Glomerular visceral epithelial cell (primary cell): ENCODE results near the gene CYP2U1.
"Not testable (repeated sequence)": the region's sequence is repeated elsewhere in the genome, so short reads cannot be mapped to it uniquely, and the experiment has no call there.

Source experiments
- DNase-seq: peaks from one replicate; pipeline ENCODE4 v3.0.0-alpha.2; 2016; ENCODE audit errors: extremely low spot score

CYP2U1 gene

DNA sequence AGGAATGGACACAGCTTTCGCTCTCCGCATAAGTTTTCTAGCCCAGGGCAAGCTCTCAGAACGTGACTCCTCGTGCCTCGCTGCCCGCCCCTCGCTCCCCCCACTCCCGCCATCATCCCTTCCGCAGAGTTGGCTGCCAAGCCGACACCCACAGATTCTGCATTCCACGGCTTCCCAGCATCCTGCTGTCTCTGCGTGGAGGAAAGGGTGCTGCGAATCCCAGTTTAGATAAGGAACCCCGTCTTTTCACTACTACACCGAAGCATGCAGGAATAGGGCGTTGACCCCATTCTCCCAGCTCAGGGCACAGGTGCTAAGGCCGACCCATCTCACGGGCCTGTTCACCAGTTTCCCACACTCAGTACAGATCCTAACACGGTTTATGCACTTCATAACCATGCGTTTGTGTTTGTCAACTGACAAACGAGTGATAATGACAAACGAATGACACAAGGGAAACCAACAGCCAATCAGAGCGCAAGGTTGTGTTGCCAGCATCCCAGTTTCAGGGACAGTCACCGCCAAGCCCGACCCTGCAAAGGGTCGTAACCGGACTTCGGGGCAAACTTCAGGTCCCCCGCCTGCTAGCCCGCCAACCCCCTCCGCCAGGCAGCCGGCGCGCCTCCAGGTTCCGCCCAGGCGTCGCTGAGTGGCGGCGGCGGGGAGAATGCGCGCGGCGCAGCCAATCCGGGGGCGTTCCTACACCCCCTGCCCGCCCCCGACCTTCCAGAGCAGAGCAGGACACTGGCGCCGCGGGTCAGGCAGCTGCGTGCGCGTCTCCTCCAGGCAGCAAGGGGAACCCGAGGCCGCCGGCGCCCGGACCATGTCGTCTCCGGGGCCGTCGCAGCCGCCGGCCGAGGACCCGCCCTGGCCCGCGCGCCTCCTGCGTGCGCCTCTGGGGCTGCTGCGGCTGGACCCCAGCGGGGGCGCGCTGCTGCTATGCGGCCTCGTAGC is at the start of gene CYP2U1:
Gene CYP2U1, plus strand, starts transcription at position 729 of the 954 bp plus-strand sequence. Its CDS starts 95 bp downstream, at position 824.
- peak; percentile 85 for DNase-seq

DNA sequence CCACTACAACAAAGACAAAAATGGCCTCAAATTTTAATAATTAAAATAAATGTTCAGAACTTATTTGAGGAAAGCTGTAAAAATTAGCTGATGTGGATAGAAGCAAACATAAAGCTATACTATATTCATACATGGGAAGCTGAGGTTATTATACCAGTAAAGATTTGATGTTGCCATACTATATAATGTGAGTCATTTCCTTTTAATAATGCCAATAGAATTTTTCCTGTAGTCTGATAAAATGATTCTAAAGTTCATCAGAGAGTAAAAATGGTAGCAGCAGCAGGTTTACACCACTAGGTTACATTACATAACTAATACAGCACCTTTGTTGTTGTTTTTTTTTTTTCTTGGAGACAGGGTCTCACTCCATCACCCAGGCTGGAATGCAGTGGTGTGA is 45.5 kb upstream of the CYP2U1 start:
- no peak for DNase-seq

DNA sequence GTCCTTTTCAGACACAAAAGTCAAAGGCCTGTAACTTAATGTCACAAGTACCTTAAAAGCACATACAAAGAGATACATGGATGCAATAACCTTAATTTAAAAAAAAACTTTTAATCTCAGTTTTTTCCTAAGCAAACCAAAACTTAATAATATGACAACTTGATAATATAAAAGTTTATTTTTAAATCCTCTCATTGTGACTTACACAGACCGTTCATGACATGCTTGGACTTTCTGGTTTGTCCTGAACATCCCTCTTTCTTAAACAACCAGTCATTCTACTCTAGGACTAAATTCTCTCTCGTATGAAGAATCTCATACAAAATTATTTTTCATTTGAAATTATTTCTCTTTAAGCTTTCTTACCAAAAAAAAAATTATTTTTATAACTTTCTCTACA is 43.1 kb upstream of the CYP2U1 start:
- no peak for DNase-seq

DNA sequence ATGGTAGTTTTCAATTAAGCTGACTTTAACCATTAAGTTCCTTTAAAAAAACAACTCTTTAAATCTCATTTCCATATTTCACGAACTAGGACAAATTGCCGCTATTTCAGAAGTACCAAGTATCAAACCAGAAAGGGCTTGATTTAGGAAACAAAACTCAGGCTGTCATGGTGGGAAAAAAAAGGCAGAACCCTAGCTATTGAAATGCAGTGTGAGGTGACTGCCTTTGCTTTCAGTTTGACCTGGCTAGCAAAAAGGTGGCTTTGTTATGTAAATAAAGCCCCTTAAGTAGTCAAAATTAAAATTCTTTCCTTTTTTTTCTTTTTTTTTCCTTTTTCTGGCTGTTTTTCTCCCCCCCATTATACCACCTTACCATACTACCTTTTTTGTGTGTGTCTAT is 40.6 kb upstream of the CYP2U1 start:
- no peak for DNase-seq

DNA sequence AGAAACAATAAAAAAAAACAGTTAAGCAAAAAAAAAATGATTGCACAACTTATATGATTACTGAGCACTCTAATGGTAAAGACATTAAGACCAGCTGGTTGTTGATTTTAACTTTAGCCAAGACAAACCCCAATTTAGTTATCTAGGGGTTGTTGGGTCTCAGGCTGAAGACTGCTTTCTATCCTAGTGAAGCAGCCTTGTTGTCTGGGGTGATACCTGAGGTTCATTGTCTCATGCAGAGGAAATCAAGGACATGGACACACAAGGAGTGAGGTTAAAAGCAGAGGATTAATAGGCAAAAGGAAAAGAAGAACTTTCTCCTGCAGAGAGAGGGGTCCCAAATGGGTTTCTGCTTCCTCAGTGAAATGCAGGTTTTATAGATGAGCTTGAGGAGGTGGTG is 40.0 kb upstream of the CYP2U1 start:
- no peak for DNase-seq

DNA sequence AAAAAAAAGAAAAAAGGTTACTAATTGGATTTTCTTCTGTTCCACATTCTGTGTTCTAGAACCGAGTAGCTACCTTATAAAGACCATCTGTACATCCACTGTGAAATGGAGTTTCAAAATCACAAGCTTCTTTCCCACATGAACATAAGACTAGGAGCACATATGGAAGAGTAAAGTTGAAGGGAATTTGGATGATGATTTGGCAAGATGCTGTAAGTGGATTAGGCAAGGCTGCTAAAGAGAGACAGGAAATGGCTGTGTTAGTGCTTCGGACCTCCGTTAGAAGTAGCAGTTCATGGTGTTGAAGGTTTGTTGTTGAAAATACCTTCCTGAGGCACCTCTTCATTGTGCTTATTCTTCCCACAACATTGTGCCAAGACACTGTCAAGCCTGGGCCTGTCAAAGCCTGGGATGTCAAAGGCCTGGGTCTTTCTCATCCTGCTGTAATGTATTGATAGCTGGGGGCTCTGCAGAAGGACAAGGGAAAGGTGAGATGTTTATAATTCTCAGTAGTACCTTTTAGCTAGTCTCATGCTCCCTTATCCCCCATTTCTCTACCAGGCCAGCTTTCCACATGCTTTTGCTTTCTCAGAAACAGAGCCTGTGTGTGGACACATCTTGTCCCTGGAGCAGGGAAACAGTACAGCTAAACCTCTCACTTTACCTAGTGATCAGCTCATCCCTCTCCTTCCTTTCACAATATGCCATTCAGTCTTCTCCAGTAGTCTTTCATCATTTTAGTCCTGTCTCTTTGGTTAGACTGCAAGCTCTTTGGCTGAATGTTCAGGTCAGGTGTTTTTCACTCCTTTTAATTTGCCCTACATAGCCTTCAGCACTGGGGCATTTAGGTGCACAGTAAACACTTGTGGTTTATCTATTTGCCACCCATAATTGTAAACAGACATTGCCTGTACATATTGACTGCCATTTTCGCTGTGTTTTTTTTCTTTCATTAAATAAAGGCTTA is 37.9 kb upstream of the CYP2U1 start:
- DNase-seq, result no peak

DNA sequence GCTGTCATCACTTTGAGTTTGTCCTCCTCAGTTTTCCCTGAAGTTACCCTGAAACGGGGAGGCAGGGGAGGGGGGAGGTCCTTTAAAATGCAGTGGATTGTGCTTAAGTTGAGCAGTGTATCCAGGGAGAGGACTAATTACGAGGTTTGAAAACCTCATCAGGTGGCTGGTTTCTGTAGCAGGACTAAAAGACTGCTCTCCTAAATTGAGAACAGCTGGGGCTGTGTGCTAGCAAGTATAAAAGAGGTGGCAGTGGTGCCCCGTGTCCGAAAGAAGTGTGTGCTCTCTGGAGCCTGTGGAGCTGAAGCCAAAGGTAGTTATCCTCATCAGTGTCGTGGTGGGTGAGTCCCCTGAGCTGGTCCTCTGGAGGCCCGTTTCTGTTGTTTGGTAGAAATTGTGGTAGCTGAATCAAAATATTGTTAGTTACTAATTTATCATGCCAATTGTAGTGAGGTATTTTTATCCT is 37.2 kb upstream of the CYP2U1 start:
- DNase-seq, result no peak

DNA sequence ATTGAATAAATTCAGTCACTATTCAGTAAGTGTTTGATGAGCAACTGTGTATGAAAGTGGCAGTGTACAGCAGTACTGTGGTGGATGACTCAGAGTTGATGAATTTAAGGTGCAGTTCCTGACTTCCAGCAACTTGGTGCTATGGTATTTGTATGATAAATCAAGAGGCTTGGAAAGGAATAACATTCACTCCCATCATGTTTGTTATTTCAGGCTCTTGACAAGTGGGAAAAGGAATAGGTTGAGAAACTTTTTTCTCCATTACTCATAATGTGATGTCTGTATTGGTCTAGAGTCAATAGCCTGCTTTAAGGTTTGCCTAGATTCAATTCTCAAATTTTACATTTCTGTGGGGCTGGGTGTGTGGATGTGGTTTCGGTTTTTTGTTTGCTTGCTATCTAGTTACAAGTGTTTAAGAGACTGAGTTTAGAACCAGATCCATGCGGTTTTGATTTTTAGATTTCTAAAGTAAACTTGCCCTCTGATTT is 35.1 kb upstream of the CYP2U1 start:
- DNase-seq, result peak; percentile 92

DNA sequence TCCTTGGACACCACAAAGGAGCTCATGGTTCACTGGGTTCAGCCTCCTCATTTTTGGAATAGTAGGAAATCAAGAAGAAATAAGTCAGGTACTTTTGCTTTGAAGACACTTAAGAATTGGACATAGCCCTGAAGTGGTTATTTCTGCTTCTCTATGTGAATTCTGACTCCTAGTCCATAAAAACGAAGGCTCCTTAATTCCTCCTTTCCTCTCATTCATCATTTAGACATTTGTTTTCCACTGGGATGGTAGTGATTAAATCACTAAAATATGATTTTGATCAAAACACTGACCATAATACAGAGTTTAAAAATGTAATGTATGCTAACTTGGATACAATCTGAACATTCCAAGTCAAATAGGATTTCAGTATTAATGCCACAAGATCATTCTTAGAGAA is 34.7 kb upstream of the CYP2U1 start:
- no peak for DNase-seq

DNA sequence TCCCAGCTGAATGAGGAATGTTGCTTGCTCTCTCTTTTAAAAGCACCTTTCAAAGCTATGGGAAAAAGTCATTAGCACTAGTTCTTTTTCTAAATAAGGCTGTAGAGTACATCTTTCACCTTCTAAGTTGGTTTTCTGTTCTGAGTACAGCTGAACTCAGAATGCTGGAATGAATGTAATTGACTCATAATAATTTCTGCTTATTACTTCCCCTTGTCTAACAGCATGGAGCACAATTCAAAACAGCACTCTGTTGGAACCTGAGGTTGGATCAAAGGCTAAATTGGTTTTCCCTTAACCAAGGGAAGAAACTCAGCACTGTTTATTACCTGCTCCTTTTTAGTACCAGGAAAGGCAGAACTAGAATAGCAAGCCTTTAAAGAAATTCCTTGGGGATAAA is 33.5 kb upstream of the CYP2U1 start:
- no peak for DNase-seq

DNA sequence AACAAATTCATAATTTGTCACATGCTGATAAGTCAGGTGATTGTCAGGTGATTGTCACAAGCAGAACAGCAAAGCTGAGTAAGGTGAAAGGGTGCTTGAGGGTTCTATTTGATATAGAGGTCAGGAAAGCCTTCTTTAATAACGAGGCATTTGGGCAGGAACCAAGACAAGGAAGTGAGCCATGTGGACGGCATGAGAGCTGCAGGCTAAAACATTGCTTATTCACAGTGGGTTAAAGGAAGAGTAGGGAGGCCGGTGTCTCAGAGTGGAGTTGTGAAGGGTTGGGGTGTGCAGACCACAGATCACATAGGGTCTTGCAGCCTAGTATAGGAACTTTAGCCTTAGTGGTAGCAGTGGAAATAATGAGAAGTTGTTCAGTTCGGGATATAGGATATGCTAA is 31.3 kb upstream of the CYP2U1 start:
- DNase-seq, result no peak

DNA sequence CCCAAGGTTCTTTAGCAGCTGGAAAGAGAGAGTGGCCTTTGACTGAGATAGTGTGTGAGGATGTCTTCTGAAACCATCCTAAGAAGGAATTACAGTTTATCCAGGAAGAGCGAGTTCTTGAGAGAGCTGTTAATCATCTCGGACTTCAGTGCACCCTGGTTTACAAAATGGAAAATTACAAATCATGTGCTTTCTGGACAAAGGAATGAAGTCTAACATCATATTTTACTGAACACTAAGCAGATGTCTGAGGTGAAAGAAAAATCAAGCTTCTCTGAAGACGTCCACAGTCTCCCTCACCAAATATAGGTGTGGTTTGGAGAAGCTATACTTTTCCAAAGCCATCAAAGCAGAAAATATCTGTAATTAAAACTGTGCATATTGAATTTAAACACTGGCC is 30.8 kb upstream of the CYP2U1 start:
- DNase-seq, result no peak

DNA sequence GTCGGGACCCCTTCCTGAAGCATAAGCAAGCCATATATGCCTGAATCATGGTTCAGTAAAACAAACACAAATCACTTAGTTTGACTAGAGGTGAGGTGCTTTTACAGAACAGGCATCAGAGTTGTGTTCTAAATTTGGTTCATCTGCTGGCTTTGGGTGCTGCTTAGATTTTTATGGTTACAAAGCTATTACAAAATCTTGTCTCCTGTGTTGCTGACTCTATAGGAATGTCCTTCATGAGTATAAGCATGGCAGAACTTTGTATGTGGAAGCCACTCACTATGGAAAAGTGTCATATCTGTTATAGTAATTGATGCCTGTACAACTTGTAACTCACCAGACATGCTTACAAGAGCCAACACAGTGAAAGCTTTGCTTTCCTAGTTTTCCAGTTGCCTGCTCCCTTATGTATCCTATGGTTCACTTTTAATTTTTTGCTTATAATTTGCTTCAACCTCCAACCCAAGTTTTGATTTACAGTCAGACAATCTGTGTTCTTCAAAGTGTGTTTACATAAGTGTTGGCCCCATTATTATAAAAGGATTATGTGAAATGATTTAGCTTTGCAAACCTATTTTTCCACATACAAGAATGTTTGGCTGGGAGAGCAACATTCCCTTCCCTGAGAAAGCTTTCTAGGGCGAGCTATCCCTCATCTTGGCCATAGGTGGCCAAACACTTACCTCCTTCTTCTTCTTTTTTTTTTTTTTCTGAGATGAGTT is 30.0 kb upstream of the CYP2U1 start:
- DNase-seq, result no peak

DNA sequence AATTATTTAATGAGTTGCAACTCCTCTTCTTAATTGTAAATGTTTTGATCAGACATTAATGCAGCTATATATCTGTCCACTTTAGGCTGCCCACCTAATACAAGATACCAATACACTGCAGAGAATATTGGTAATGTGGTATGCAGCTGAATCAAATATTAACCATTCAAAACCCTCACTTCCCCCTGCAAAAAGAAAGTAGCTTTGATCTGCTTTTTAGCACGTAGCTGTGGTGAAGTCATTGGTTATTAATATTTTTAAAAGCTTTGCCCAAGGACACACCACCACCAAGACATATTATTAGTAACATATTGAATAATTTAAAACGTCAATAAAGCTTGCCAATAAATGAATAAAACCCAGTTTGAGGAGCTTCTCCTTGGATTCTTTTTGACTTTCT is 28.6 kb upstream of the CYP2U1 start:
- no peak for DNase-seq

DNA sequence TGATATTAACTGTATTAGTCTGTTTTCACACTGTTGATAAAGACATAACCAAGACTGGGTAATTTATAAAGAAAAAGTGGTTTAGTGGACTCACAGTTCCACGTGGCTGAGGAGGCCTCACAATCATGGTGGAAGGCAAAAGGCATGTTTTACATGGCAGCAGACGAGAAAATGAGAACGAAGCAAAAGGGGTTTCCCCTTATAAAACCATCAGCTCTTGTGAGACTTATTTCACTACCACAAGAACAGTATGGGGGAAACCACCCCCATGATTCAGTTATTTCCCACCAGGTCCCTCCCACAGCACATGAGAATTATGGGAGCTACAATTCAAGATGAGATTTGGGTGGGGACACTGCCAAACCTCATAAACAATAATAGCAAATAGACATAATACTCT is 26.3 kb upstream of the CYP2U1 start:
- not testable (repeated sequence) for DNase-seq

DNA sequence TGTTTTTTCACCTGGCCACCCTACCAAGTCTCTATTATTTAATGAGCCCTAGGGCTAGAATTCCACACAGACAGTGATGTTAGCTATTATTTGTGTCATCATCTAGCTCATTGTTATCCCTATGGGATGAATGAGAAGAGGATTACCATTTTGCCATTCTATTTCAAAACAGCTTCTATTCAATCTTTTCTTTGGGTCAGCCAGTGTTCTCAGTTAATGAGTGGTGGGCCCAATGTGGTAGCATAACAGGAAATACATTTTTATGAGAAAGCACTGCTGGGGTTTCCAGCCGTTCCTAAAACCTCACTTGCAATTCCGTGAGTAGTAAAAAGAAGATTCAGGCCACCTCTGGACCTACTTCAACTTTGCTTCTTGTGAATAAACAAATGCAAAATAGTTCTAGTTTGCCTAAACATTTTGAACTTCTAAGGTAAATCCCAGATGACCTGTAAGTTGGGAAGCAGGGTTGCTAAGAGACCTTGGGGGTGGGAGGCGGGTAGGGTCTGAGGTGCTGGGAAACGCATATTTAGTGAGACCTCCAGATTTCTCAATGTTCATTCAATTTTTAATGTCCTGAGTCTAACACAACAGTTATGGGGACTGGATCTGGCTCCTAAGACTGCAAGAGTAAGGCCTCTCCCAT is 24.8 kb upstream of the CYP2U1 start:
- no peak for DNase-seq

DNA sequence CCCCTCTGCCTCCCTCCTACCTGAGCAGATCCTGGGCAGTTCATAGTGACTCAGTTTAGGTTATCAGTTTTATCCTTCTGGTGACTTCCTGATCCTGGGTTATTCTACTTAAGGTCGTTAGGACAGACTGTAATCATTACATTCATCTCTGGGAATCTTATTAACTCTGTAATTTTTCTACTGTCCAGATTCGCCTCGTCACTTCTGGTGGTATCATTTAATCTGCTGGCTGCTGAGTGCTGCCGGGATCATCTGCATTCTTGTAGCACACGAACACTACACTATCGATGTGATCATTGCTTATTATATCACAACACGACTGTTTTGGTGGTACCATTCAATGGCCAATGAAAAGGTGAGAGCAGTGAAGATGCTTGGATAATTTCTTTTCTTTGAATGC is 23.0 kb upstream of the CYP2U1 start:
- no peak for DNase-seq

DNA sequence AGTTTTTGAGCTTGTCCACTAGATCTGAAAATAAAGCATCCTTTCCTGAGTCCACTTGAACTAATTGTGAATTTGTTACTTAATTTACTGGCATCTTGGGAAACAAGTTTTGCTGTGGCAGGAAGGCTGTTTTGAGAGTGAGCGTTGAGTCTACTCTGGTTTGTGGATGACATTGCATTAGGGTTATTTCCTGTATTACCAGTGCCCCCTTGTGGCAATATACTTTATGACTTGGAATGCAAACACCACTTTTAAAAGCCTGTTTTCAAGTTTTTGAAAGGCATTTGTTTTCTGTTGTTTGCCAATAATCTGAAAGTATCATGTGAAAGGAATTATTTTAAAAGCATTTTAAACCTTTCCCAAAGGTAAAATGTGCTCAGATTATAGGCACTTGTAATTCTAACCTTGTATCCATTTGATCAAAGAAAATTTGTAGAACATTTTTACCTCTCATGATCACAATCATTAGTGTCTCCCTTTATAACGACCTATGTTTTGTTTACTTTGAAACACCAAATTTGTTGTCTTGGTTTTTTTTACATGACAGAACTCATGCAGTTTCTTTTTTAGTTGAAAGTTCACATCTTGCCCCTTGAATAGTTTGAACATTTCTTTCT is 18.0 kb upstream of the CYP2U1 start:
- peak; percentile 68 for DNase-seq

DNA sequence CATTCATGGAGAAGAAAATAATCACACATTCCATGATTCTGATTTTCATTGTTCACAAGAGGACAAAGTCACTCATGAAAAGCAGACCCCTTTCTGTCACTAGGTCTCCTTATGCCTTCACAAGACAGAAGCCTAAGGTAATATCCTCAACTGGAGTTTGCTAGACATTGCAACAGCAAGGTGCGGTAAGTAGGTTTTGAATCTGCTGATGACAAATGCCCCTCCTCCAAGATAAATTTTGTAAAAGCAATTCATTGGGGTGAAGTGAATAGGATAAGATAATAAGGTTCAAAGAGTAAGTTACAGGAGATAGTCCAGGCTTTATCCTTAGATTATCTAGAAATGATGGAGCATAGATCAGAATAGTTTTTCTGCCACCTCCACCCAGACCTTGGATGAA is 16.1 kb upstream of the CYP2U1 start:
- no peak for DNase-seq

DNA sequence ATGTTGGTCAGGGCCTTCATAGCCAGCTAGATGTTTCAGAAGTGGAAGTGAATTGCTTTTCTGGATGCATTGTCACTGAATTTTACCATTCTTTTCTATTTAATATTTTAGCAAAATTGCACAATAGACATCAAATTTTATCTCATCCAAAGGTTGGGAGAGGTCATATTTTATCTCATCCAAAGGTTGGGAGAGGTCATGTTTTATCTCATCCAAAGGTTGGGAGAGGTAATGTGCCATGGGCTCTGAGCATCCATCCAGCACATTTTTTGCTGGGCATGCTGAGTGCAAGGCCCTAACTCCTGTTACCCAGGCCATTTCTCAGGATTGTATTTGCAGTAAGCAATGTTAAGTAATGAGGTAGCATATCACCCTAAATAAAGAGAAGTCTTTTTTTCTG is 14.7 kb upstream of the CYP2U1 start:
- no peak for DNase-seq

DNA sequence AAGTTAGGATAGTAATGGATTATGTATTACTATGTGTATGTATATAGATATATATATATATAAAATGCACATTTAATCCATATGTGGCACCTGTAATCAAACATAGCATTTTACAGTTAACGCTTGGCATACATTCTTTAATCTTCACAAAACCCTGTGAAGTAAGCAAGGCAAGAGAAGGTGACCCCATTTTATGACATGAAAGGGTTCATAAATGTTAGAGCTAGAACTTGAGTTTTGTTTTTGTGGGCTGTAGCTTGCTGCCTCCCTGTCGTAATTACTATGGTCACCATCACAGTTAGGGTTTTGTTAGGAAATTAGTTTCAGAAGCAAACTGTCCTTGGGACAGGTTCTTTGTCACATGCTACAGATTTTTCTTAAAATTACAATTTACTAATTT is 13.8 kb upstream of the CYP2U1 start:
- no peak for DNase-seq
